Upper lobe of left lung (tissue), 4 donors: ENCODE results near the gene EPHA2.
"Not testable (repeated sequence)": the region's sequence is repeated elsewhere in the genome, so short reads cannot be mapped to it uniquely, and the experiment has no call there.

Experiments used
- CTCF ChIP-seq, 6 experiments: fragments of 450-650 bp in 4 of 6; fragments of 200-600 bp in 2 of 6; sonication (generic) in 2 of 6; IDR thresholded peaks; one replicate each; pipeline ENCODE4 v1.5.1; 2016 to 2019; ENCODE audit warnings: antibody characterized with exemption in 6 of 6
- EP300 ChIP-seq, 4 donors: sonication (generic); formaldehyde crosslinking; IDR thresholded peaks; one replicate each; pipeline ENCODE4 v1.5.1; 2017; ENCODE audit warnings: antibody characterized with exemption in 4 of 4, control low read depth in 2 of 4
- POLR2A ChIP-seq, 4 donors: fragments of 450-650 bp; IDR thresholded peaks; one replicate each; pipeline ENCODE4 v1.5.1; 2016 to 2017; ENCODE audit warnings: antibody characterized with exemption in 4 of 4, mild to moderate bottlenecking in 2 of 4
- POLR2AphosphoS5 ChIP-seq, 2 donors: sonication (generic); formaldehyde crosslinking; IDR thresholded peaks; one replicate each; pipeline ENCODE4 v1.5.1; 2017; ENCODE audit warnings: antibody characterized with exemption in 2 of 2

GRCh38 chr1:16168144-16168495 lies 12.3 kb upstream of the EPHA2 start:
- not testable (repeated sequence) for TF ChIP-seq CTCF, POLR2A, POLR2AphosphoS5, EP300 (IDR thresholded peaks at IDR 0.05)
